Stimulated activated CD4-positive, alpha-beta T cell treated with anti-CD3 and anti-CD28 coated beads, Interleukin-1b, Interleukin-23, amount 100 ng/mL, for 48 hours (primary cell): ENCODE data around the gene SLC49A4.

Experiments used
- DNase-seq: peaks from one replicate; pipeline ENCODE4 v3.0.0-alpha.2; 2020

Gene SLC49A4

DNA sequence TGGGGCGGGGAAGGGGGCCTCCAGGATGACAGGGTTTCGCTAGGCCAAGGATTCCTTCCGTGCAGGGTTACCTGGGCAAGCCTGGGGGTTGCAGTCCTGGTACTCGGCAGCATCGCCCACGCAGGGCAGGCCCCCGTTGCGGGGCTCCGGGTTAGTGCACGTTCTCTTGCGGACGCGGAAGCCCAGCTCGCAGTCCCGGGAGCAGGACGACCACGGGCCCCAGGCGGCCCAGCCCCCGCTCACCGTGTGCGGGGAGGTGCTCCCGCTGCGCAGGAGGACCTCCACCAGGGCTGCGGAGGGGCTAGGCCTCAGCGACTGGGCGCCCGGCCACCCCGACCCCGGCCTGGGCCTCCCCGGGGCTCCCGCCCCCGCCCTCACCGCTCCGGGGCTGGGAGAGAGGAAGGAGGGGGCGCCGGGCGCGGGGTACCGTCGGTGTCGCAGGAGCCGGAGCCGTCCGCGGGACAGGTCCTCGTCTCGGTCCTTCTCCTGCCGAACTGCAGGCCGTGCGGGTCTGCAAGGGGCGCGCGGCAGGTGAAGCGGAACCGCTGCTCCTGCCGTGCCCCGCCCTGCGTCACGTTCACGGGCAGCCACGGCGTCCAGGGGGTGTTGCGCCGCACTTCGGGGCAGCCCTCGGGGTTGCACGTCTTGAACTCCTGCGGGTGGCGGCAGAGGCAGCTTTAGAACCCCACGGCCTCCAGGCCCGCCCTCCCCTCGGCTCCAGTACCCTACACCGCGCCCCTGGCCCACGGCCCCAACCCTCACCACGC lies 118.1 kb downstream of the SLC49A4 start:
- DNase-seq: no peak

DNA sequence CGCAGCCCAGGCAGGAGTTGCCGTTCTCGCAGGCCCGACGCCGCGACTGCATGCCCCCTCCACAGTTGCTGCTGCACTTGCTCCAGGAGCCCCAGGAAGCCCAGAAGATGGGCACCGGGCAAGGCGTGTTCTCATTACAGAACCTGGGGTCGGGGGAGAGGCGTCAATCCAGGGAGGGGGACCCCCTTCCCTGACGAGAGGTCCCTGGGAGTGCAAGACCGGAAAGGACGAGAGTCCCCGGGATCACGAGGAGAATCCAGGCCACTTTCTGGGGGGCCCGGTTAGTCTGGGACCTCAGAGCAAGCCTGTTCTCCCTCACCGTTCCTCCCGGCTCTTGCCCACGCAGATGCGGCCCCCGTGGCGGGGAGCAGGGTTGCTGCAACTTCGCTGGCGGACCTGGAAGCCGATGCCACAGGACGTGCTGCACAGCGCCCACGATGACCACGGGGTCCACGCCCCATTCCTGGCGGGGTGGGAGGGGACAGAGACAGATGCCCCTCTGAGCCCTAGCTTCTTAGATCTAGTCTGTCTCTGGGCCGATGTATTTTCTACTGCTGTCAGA lies 118.8 kb downstream of the SLC49A4 start:
- DNase-seq: no peak

DNA sequence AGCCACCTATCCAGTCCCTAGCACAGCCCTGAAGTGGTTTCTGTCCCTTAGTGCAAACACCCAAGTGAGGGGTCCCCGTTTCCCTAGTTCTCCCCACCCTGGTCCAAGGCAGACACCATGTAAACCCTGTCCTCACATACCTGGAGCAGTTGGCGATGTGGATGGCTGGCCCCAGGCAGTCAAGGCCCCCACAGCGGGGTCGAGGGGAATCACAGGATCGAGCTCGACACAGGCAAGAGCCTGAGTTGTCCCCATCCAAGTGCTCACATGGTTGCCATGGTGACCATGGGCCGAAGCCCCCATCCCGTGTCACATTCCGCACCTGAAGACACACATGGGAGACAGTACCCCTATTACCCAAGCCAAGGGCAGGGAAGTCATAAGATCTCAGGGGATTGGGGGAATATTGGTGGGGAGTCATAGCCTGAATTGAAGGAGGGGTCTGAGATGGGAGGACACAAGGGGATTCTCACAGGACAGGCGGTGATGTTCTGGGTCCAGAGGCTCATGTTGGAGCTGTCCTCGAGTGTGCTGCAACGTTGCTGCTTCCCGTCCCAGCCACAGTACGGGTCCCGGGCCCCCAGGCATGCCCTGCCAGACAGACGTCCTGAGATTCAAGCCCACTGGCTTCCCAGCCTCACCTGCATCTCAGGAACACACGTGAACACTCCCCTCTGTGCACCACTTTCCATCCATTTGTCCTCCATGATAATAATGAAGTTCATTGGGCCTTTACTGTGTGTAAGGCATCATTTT lies 120.6 kb downstream of the SLC49A4 start:
- DNase-seq: no peak

DNA sequence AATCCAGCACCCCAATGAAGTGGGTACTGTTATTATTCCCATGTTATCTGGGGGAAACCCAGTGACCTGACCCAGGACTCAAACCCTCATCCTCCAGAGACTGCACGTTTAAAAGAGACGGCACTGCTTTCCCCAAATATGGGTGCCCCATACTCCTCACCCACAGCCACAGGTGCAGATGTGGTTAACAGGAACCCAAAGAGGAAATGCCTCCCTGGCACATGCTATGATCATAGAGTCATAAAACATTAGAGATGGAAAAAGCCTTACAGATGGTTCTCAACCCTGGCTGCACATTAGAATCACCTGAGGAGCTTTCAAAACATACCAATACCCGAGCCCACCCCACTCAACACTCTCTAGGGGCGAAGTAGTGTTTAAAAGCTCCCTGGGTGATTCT lies 121.2 kb downstream of the SLC49A4 start:
- DNase-seq: no peak

DNA sequence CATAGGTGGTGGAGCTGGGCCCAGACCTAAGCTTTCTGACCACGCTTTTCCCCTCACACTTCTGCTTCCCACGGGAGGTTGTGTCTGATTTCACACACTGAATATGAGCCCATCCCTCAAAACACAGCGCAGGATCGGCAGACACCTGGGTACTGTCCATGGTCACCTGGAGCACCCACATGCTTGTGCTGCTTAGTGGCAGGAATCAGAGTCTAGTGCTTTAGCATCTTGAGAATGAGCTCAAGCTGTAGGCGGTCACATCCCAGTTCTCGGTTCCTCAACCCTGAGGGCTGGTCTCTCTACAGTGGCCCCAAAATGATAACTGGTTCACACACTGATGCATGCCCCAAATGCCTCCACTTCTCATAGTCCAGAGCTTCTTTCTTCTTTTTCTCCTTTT lies 121.7 kb downstream of the SLC49A4 start:
- no peak for DNase-seq

DNA sequence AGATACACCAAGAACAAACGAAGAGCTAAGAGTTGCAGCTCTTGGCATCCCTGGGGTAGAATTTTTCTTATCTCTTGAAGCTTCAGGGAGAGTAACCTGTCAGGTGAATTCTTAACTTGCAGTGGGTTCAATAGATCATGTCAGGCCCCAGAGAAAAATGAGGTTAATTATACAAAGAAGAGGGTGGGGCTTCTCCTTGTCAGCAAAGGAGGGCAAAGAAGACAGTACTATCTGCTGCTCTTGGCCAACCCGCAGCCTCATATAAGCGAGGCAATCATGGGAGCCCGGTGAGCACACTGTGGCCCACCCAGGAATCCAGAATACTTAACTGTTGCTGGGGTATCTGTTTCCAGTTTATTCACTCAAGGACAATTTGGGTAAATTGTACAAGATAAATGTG lies 122.5 kb downstream of the SLC49A4 start:
- no peak for DNase-seq

DNA sequence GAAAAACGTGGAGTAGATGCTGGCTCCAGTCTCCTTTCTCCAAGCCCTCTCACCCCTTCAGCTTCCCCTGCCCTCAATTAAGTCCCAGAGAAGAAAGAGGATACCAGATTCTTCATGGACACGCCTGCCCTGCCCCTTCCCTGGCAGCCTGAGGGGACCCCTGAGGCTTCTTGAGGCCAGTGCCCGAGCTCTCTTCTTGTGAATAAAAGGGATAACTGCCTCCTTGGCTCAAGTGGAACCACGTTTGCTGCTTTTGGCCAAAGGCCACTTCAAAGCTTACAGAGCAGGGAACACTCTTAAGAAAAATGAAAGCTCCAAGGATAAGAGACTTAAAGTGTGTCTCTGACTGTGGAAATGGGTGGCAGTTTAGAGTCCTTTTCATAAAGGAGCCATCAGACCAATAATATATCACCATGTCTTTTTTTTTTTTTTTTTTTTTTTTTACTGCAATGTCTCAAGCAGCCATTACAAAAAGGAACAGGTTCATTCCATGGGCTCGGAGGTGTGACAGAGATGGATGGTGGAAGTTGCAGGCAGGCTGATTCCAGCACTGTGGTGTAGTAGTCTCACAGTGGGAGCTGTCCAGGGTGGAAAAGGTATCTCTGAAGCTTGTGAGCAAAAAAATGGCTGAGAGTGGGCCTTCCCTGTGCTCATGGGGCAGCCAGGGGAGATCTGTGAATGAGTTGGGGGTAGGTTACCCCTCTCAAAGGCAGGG lies 123.9 kb downstream of the SLC49A4 start:
- DNase-seq: no peak

DNA sequence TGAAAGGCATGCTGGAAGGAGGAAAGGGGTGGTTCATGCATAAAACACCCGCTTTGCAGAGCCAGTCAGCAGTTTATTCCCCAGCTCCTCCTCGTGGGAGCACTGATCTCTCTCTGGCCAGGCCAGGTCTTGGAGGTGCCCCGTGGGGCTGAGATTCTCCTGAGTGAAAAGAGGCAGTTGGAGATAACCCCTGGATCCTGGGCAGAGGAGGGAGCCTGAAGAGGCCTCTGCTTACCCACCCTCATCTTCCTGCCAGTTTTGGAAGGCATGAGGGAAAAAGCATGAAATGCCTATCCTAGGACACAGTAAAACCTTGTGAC lies 124.4 kb downstream of the SLC49A4 start:
- no peak for DNase-seq

DNA sequence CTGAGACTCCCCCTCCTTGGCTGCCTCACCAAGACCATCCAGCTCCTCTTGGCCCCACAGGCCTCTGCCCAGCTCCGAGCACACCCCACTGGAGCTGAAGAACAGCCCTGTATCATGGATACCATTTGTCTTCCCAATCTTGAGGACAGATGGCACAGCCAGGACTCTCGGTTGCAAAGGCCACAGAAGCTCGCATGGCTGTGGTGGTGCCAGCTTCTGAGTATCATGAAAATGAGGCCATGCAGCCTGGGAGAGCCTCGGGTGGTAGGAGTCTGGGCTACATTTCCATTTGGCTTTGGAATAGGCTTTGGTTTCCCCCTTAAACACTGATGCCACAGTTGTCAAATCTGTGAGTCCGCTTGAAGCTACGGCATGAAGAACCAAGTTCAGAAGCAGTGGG lies 126.1 kb downstream of the SLC49A4 start:
- DNase-seq: no peak

DNA sequence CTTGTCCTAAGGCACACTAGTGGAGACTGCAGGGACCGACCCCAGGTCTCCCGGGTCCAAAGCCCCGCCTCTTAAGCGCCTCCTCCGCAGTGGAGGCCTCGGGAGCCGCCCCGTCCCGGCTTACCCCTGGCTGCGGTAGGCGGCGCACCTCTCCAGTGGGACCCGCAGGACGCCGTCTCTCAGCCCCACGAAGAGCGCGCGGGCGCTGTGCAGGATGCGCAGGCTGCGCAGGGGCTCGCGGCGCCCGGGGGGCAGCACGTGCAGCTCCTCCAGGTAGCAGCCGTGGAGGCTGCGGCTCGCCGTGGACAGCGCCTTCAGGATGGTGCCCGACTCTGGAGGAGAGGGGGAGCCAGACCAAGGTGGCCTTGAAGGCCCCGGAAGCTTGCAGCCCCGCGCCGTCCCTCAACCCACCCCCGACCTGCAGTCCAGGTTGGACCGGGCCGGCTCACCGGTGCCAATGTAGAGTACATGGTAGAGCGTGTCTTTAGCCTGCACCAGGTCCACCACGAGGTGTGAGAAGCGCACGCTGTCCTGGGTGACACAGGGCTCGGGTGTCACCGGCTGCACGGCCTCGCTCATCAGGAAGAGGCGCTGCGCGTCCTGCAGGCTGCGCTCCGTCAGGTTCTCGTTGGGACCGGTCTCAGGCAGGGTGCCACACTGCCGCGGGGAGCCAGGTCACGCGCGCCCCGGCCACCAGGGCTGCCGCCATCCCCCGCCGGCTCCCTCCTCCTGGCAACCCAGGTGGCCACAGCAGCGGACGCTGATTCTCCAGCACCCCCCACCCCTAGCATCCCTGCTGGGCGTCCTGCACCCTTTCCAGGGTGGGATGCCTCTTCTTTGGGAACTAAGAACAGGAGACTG lies 127.2 kb downstream of the SLC49A4 start:
- peak; percentile 41 for DNase-seq

DNA sequence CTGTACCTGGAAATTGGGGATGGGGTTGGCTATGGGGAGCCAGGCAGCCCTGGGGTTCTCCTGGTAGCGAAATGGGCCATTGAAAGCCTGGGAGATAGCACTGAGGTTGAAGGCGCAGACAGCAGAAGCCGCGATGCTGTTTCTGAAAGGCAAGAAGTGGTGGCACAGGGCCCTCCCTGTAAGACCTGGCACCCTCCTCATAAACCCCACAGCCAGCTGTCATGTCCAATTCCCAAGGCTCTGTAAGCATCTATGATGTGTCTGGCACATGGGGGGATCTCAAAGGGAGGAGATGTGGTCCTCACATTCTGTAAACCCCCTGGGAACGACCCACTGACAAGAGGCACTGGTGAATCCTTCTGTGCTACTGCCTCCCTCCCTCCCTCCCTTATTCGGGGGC lies 128.7 kb downstream of the SLC49A4 start:
- DNase-seq: no peak

DNA sequence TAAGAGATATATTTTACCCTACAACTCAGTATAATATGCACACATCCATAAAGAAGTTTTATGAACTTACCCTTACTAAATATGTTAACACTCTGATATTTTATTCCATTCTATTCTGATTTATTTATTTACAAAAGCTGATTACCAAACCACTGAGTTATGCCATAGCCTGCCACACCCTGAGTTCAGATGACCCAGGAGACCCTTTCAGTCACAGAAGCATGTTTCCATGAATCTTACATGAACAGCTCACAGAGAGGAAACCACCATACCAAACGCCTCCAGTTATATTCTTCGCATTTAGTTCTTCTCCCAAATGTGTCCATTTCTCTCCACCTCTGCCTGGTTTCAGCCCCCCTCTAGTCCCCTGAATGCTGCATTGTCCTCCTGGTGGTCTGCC lies 129.2 kb downstream of the SLC49A4 start:
- DNase-seq: no peak

DNA sequence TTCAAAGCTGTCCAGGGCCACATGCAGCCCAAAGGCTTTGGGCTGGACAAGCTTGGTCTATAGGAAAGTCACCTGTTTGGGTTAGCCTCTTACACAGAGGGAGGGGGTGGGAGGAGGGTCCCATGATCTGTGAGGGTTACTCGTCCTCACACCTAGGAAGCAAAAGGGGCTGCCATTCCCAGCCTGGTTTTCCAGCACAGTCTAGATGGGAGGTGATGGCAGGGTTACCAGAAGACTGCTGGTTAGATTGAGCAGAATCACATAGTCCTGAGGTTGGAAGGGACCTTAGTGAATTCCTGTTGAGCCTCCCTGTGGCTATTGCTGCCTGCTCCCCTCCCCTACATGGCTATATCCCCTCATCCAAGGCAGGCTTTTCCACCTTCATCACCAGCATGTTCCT lies 130.9 kb downstream of the SLC49A4 start:
- DNase-seq: no peak

DNA sequence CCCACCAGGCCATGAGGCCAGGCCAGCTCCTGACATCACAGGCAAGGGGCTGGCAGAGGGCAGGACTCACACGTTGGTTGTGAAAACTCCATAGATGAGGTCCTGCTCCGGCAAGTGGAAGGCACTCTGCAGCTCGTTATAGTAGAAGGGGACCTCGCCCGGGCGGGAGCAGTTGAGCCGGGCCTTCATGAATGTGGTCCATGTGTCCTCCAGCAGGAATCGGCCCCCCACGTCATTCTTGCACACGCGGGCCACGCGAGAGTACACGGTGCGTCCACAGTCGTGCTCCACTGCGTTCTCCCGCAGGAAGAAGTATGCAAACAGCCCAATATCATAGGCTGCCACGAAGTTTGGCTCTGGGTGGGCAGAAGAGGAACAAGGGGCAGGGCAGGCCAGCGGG lies 131.5 kb downstream of the SLC49A4 start:
- no peak for DNase-seq

DNA sequence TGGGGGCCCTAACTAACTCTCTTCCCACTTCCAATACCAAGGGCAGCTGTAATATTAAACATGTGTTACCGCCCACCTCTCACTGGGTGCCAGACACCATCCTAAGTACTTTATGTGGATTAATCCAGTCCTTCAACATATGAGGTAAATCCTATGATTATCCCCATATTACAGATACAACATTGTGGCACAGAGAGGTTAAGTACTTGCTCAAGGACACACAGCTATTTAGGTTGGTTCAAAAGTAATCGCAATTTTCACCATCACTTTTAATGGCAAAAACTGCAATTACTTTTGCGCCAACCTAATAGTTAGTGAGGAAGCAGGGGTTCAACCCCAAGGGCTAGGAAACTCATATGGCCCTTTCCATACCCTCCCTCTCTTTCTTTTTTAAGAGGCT lies 131.9 kb downstream of the SLC49A4 start:
- DNase-seq: no peak

DNA sequence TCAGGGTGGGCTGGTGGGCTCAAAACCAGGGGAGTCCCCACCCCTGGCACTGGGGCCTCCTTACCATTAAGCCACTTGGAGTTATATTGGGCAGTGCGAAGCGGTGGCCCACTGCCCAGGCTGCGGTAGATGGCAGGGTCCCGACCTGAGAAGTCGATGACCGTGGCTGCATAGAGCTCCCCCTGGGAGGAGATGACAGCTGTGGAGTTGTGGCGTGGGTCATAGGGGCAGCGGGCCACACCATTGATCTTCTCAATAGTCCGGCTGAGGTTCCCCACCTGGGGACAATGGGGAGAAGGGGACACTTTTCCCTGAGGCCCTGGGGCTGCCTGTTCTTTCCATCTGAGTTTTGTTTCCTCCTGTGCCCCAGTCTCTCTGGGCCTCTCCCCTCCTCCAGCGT lies 132.9 kb downstream of the SLC49A4 start:
- DNase-seq: no peak

DNA sequence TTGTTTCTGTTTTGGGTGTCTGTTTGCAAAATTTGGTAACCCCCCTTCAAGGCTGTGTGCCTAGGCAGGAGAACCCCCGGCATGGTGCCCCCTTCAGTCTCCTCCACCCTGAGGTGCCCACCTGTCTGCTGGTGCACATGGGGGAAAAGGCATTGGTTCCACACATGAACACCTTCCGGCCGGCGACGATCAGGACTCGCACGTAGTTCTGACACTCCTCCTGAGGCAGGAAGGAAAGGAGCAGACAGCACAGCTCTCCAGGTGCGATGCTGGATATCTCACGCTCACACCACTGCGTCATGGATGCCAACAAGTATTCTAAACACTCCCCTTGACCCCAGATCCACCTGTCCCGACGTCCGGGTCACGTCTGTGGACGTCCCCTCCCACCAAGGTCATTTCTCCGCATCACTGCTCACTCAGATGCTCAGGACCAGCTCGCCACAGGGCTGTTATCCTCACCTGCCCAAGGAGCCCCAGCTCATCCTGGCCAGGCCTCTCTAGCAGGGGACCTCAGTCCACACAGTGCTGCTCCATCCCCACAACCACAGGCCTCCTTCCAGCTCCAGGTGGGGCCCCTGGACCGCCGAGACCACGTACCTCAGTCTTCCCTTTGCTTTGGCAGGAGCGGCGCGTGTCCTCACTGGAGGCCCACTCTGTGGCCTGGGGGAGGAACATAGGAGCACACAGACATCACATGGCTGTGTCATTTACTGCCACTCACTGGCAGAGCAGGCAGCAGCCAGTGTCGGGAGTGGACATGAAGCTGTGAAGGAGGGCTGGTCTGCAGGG lies 133.7 kb downstream of the SLC49A4 start:
- no peak for DNase-seq

DNA sequence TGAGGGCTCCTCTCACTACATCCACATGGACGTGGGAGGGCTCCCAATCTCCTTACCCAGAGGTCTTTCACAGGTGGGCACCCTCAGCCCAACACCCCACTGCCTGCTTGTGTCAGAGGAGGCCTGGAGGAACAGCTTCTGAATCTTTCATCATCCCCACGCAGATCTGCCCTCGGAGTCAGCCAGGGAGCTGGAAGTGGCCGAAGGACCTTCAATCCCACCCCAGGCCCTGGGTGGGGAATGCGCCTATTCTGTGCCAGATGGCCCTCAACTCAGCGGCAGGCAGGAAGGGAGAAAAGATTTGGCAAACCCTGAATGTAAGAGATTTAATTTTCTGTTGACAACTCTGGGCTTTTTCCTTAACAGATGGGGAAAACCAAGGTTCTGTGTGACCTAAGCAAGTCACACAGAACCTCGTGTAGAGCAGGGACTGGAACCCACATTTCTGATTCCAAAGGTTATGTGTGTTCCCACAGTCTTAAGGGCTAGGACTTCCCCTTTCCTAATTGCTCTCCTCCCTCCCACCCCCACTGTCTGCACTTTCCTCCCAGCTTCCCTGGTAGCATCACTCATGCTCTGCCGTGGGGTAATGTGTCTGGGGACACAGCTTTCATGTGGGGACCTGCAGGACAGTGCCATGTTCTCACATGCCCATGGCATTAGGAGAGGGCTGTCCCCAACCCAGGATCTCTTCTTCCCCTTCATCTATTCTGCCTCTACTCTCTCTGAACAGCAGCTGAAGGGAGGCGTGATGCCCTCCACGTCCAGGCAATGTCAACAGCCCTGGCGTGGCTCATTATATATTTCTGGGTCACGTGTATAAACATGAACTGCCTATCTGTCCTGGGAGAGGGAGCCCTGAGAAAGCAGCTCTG lies 134.6 kb downstream of the SLC49A4 start:
- DNase-seq: no peak

DNA sequence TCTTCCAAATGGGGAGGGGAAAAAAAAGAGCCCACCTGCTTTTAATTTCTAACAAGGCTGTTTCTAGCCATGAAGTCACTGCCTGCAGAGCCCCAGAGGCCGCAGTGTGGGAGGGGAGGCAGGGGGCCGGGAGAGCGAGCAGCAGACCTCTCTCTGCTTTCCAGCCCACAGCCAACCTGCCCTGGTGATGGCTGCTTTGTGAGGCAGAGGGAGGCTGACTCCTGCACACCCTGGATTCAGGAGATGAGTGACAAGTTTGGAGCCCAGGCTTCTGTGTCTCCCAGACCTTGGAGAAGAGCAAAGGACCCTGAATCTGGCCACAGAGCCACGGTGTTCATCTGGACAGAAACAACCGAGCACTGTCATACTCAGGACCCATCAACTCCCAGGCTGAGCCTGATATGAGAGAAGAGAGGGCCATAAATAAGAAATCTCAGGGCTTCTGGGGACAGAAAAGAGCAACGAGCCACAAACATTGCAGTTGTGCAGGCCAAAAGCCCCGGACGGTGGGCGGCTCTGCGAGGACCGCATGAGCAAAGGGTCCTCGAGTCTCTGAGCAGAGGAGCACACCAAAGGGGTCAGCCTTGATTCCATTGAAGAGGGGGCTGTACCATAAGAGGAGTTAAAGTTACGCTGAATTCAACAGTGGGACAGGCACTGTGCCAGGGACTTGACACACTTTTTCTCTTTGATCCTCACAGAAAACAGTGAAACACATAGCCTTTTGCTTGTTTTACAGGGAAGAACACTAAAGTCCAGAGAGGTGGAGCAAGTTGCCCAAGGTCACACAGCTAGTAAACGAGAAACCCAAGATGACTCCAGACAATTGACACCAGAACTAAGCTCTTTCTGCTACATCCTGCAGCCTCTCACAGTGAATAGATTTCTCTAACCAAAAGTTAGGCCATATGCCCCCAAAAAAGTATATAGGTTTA lies 135.5 kb downstream of the SLC49A4 start:
- no peak for DNase-seq
